ENCODE results near the gene KBTBD8. TPM values are rescaled to one million over a fixed set of nuclear protein-coding genes. Genes with fewer than 3 reads are reported as not detected.

The KBTBD8 gene
- total RNA-seq, 1 donor from 2014 or later = 1.5 TPM

DNA sequence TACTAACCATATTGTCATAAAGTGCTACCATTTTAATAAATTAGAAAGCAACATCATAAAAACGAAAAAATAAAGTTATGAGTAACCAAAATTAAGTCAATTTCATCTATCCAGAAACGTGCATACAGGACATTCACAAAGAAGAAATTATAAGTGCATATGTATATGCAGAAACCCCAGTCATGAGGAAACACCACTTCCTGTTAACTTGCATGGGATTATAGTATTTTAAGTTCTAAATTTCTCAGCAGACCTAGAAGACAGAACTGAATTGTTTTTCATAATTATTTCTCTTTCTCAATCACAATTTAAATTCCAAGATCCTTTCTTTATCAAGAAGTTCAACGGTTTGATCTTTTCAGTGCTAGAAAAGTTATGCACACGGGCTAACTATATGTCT, 1.4 kb upstream of the KBTBD8 start:
- ATAC-seq (no peak), DNase-seq (ENCODE audit: low spot score) (no peak)

DNA sequence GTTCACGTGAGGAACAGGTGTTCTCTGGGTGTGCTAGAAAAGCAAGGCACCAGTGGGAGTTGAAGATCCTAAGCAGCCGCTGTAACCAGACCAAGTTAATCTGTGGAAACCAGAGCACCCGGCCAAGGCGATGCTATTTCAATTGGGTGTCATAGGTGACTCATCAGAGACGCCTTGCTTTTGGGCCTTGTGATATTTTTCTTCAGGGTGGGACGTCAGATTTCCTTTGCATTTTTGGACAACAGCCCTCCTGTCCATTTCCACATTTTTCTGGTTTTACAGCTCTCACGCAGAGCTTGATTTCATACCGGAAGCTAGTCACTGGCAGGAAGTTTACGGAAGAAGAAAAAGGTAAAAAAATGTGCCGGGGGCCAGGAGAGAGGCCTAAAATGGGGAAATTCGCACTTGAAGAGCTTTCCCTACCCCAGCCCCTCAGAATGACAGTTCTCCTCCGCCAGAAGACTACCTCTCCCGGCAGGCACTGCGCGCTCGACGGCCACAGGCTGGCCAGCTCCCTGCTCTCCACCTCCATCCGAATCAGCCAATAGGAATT, 471 bp upstream of the KBTBD8 start:
- ATAC-seq (no peak), DNase-seq (ENCODE audit: low spot score) (no peak)

DNA sequence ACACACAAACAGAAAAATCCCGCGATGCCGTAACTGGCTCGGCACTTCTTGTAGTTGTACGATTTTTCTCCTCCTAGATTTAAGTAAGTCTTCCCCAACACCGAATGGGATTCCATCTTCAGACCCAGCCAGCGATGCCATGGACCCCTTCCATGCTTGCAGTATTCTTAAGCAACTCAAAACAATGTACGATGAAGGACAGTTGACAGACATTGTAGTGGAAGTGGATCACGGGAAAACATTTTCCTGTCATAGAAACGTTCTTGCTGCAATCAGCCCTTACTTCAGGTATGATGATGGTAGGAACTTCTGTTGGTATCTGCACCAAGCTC, 763 bp downstream of the KBTBD8 start:
- ATAC-seq (no peak), DNase-seq (ENCODE audit: low spot score) (no peak)

- DNase-seq (ENCODE audit: low spot score) (no peak), ATAC-seq (no peak)
Measured at GRCh38 chr3:67000009-67000408, 1.9 kb downstream of the KBTBD8 start.

DNA sequence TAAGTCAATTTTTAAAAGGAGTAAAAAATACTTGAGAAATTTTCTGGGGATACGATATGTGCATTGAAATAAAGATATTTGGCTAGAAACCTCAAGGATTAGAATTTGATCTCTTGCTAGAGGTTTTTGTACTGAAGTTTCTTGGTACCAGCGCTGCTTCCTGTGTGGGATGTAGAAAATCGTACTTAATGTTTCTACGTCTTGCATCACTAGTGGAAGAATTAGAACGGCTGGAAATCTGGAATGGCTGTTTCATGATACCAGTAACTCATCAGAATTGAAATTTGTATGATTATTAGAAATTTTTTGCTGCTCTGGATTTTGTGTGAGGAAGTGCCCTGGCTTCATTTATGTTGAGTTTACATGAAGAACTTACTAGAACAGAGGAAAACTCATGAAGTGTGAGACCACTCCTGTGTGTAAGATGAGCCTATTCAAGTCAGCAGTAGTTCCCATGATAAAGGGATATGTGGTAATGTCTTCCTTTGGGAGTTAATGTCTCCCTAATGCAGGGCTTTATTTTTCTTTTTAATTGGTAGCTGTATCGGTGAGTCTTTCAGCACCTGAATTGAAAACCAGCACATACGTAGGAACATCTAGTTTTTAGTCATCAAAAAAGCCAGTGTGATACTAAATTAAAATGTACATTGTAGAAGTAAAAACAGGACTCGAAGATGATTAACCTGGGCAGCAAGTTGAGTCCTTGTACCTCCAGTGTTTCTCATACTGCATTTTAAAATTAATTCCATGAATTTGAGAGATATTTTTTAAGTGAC, 3.2 kb downstream of the KBTBD8 start:
- DNase-seq (ENCODE audit: low spot score) = no peak
- ATAC-seq = no peak

DNA sequence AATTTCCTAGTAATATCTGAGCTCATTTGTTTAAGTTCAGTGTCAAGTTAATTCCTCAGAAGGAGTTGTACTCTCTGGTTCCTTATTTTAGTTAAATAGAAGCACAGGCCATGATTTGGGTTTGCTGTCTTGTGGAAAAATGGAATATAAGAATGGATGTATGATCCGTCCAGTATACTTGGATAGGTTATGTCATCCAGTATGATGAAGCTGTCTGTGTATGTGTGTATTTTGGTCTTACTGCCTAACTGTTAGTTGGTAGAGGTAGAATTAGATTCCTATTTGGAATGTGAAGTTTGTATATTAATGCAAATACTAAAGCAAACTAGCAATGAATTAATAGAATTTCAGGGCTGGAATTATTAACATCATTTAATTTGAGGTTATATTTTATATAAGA, 7.9 kb downstream of the KBTBD8 start:
- ATAC-seq (no peak), DNase-seq (ENCODE audit: low spot score) (no peak)

- DNase-seq (ENCODE audit: low spot score) (no peak), ATAC-seq (no peak)
Measured at GRCh38 chr3:67006460-67006859, 8.4 kb downstream of the KBTBD8 start.

DNA sequence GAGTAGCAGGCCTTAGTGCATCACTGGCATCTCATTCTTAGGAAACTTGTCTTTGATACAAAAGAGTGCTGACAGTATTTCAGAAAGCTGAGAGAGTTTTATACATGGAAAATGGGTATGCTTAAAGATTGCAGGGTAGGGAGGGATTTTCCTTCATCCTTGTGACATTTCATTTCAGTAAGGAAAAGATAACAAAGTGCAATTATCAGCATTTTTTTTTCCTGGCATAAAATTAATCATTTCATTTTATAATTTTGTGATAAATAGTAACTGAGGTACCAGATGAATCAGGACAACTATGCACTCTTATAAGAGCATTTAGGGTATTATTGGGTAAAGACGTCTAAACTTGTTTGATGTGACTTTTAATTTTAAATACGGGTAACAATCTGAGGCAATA, 10.3 kb downstream of the KBTBD8 start:
- ATAC-seq (no peak), DNase-seq (ENCODE audit: low spot score) (no peak)

DNA sequence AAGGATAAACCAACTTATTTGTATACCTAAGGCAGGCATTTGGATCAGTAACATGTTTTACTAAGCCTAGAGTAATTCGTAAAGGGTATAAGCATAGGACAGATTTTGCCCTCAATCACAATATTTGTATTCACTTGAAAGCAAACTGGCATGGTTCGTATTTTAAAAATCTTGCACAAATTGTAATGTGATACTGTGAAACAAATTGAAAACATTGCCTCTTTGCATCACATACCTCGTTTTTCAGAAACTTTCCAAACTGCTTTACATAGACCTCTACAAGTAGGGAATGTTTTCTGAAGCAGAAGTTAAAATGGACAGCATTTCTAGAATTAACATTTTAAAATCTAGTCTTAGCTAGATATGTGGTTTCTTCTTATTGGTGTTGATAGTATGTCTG, 11.6 kb downstream of the KBTBD8 start:
- DNase-seq (ENCODE audit: low spot score) = no peak
- no peak for ATAC-seq

DNA sequence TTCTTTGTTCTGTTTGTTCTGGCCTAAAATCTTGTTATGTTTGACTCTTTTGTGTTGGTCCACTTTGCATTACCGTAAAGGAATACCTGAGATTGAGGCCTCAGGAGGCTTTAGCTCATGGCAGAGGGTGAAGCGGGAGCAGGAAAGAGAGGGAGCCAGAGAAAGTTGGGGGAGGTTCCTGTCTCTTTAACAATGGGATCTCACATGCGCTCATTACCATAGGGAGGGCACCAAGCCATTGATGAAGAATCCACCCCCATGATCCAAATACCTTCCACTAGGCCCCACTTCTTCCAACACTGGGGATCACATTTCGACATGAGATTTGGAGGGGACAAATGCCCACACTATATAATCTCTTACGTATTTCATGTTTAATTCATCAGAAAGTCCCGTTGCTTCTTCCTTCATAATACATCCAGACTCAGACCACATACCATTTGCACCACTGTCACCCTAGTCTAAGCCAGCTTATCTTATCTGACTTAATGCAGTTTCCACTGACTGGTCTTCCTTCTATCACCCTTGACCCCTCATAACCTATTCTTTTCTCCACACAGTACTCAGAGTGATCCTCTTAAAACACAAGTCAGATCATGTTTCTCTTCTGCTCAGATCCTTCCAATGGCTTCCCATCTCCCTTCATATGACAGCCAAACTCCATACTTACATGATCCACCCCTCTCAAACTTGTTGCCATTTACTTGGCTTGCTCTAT, 13.5 kb downstream of the KBTBD8 start:
- ATAC-seq (no peak), DNase-seq (ENCODE audit: low spot score) (no peak)

DNA sequence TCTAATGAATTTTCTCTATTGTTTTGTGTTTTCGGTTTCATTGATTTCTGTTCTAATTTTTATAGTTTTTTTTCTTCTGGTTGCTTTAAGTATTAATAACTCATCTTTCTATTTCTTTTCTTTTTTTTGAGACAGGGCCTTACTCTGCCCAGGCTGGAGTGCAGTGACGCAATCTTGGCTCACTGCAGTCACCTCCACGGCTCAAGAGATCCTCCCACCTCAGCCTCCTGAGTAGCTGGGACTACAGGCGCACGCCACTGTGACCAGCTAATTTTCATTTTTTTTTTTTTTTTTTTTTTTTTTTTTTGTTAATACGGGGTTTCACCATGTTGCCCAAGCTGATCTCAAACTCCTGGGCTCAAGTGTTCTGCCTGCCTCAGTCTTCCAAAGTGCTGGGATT, 14.5 kb downstream of the KBTBD8 start:
- DNase-seq (ENCODE audit: low spot score) (no peak), ATAC-seq (no peak)

DNA sequence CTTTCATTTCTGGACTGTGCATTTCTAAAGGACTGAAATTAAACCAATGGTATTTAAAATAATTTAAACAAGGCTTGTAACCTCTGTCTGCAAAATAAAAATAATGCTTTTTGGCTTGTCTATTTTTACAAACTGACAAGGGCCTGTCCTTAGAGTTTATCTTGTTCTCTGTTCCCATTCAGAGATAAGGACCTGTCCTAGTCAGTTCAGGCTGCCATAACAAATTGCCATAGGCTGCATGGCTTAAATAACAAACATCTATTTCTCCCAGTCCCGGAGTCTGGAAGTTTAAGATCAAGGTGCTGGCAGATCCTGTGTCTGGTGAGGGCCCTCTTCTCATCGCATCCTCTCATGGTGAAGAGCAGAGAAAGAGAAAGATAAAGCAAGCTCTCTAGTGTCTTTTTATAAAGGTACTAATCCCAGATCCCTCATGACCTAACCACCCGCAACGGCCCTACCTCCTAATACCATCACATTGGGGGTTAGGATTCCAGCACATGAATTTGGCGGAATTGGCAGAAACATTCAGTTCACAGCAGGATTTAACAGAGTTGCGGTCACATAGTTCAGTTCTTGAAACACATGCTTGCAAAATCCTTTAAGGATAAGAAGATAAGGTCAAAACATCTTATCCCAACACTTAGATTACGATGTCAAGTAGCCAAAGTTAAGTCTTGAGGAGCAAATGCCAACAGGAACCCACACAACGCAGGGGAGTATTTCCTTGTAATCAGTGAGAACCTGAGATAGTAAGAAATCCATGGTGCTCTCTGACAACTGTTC, 17.8 kb downstream of the KBTBD8 start:
- no peak for ATAC-seq
- no peak for DNase-seq (ENCODE audit: low spot score)

GRCh38 chr3:67016522-67017080, 18.5 kb downstream of the KBTBD8 start:
- ATAC-seq = no peak
- no peak for DNase-seq (ENCODE audit: low spot score)

GRCh38 chr3:67017211-67017610, 19.1 kb downstream of the KBTBD8 start:
- DNase-seq (ENCODE audit: low spot score) (no peak), ATAC-seq (no peak)

GRCh38 chr3:67018105-67018788, 20.1 kb downstream of the KBTBD8 start:
- no peak for DNase-seq (ENCODE audit: low spot score)
- ATAC-seq = peak; percentile 34

DNA sequence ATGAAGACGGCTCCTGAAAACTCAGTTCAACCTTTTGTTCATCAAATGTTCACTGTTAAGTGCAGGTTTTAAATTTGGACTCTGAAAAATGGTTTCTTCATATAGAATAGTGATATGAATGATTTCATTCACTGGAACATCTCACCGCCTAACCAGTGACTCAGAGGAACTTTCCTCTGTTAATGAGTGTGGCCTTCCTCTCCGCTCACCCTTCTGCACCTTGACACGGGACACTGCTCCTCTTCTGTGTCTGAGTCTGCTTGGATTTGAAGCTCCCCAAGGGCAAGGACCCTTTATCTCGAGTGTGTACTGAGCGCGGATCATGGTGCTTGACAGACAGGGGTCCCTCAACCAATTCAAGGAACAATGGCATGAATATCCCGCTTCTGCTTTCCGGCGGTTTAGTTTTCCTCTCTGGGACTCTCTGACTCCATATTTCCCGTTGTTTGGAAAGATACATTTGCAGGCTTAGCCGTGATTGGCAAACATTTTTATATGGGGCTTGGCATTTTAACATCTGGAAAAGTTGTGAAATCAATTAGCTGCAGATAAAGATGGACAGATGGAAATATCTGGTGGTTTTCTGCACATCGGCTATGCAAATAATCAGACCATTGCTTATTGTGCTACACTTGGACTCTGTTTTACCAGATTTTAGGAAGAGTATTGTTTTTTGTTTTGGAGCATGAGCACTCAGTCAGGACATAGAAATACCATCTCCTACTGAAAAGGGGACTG, 20.9 kb downstream of the KBTBD8 start:
- no peak for DNase-seq (ENCODE audit: low spot score)
- ATAC-seq = no peak

- no peak for ATAC-seq
- no peak for DNase-seq (ENCODE audit: low spot score)
Measured at GRCh38 chr3:67028001-67028784, 30.1 kb downstream of the KBTBD8 start.

- no peak for ATAC-seq
- no peak for DNase-seq (ENCODE audit: low spot score)
Measured at GRCh38 chr3:67030785-67031740, 33.0 kb downstream of the KBTBD8 start.
